ENCODE results near the gene DLEC1.

DNA sequence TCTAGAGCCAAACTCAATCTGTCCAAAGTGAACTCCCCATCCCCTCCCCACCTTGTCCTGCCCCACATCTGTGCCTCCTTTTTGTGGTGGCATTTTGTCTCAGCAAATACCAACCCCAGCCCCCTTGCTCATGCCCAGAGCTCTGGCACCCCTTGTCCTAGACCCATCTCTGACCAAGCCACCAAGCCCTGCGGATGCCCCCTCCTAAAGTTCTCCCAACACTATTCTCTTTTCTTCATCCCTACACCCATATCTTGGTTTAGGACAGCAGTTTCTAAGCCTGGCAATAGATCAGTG is 80.2 kb downstream of the DLEC1 start:
- TF ChIP-seq POLR2A (IDR thresholded peaks at IDR 0.05; ENCODE audit: low read length) (no peak), MAX (IDR thresholded peaks at IDR 0.05) (no peak), HOXB13 (CRISPR knock-in tag; IDR thresholded peaks at IDR 0.05; ENCODE audit: low read depth) (no peak), RFX5 (IDR thresholded peaks at IDR 0.05) (no peak), EHMT2 (IDR thresholded peaks at IDR 0.05; ENCODE audit: low read depth) (no peak)
- TF ChIP-seq, protein P1, sequence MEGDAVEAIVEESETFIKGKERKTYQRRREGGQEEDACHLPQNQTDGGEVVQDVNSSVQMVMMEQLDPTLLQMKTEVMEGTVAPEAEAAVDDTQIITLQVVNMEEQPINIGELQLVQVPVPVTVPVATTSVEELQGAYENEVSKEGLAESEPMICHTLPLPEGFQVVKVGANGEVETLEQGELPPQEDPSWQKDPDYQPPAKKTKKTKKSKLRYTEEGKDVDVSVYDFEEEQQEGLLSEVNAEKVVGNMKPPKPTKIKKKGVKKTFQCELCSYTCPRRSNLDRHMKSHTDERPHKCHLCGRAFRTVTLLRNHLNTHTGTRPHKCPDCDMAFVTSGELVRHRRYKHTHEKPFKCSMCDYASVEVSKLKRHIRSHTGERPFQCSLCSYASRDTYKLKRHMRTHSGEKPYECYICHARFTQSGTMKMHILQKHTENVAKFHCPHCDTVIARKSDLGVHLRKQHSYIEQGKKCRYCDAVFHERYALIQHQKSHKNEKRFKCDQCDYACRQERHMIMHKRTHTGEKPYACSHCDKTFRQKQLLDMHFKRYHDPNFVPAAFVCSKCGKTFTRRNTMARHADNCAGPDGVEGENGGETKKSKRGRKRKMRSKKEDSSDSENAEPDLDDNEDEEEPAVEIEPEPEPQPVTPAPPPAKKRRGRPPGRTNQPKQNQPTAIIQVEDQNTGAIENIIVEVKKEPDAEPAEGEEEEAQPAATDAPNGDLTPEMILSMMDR (IDR thresholded peaks at IDR 0.05) = no peak
- TF ChIP-seq, protein P2, sequence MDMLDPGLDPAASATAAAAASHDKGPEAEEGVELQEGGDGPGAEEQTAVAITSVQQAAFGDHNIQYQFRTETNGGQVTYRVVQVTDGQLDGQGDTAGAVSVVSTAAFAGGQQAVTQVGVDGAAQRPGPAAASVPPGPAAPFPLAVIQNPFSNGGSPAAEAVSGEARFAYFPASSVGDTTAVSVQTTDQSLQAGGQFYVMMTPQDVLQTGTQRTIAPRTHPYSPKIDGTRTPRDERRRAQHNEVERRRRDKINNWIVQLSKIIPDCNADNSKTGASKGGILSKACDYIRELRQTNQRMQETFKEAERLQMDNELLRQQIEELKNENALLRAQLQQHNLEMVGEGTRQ (IDR thresholded peaks at IDR 0.05) = no peak
- TF ChIP-seq, protein P3, sequence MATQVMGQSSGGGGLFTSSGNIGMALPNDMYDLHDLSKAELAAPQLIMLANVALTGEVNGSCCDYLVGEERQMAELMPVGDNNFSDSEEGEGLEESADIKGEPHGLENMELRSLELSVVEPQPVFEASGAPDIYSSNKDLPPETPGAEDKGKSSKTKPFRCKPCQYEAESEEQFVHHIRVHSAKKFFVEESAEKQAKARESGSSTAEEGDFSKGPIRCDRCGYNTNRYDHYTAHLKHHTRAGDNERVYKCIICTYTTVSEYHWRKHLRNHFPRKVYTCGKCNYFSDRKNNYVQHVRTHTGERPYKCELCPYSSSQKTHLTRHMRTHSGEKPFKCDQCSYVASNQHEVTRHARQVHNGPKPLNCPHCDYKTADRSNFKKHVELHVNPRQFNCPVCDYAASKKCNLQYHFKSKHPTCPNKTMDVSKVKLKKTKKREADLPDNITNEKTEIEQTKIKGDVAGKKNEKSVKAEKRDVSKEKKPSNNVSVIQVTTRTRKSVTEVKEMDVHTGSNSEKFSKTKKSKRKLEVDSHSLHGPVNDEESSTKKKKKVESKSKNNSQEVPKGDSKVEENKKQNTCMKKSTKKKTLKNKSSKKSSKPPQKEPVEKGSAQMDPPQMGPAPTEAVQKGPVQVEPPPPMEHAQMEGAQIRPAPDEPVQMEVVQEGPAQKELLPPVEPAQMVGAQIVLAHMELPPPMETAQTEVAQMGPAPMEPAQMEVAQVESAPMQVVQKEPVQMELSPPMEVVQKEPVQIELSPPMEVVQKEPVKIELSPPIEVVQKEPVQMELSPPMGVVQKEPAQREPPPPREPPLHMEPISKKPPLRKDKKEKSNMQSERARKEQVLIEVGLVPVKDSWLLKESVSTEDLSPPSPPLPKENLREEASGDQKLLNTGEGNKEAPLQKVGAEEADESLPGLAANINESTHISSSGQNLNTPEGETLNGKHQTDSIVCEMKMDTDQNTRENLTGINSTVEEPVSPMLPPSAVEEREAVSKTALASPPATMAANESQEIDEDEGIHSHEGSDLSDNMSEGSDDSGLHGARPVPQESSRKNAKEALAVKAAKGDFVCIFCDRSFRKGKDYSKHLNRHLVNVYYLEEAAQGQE (IDR thresholded peaks at IDR 0.05) = no peak

Data from A549 (cell line).